Prostate gland (tissue), 2 donors: ENCODE data around the gene TSPAN11. TPM values are rescaled to one million over a fixed set of nuclear protein-coding genes. Genes with fewer than 3 reads are reported as not detected.

Experiments used
- DNase-seq: peaks from one replicate; pipeline ENCODE4 v3.0.0-alpha.2; 2019; ENCODE audit warnings: low spot score
- H3K27ac ChIP-seq, 2 donors: fragments of 200-600 bp; sonication (generic); 2 replicates each; pipeline ENCODE4 v1.5.1; 2017 to 2019
- H3K27me3 ChIP-seq: fragments of 200-600 bp; sonication (generic); replicated peaks from 2 replicates; pipeline ENCODE4 v1.5.1; 2019; ENCODE audit not compliant: insufficient read depth
- H3K36me3 ChIP-seq, 2 donors: fragments of 200-600 bp; sonication (generic); 1 replicate in 1 of 2; 2 replicates in 1 of 2; pipeline versions ENCODE4 v1.5.1 to v1.8.1; 2017 to 2019
- H3K4me1 ChIP-seq: fragments of 200-600 bp; sonication (generic); replicated peaks from 2 replicates; pipeline ENCODE4 v1.5.1; 2019
- H3K4me3 ChIP-seq, 2 donors: fragments of 200-600 bp; sonication (generic); 2 replicates each; pipeline ENCODE4 v1.5.1; 2017 to 2019
- H3K9me3 ChIP-seq: fragments of 200-600 bp; sonication (generic); 2 replicates; pipeline ENCODE4 v1.5.1; 2017
- CTCF ChIP-seq, 4 experiments: fragments of 200-600 bp in 2 of 4; fragments of 450-650 bp in 2 of 4; sonication (generic) in 2 of 4; IDR thresholded peaks; 1 replicate in 3 of 4; 2 replicates in 1 of 4; pipeline ENCODE4 v1.5.1; 2016 to 2019; ENCODE audit warnings: antibody characterized with exemption in 4 of 4, mild to moderate bottlenecking in 2 of 4, moderate library complexity in 2 of 4
- POLR2A ChIP-seq: fragments of 450-650 bp; IDR thresholded peaks from one replicate; pipeline ENCODE4 v1.6.1; 2016; ENCODE audit warnings: antibody characterized with exemption, mild to moderate bottlenecking
- POLR2AphosphoS5 ChIP-seq: sonication (generic); formaldehyde crosslinking; IDR thresholded peaks from one replicate; pipeline ENCODE4 v1.6.1; 2017; ENCODE audit warnings: antibody characterized with exemption
- WGBS: methylation state at CpG from one replicate; pipeline ENCODE4 v1.1.5; 2018; 5-methylcytosine and 5-hydroxymethylcytosine counted together
- intact Hi-C: fragments of 100-400 bp; cut with DNase I; formaldehyde crosslinking; loops from one replicate; pipeline ENCODE4 v1.14.2; 2022
- total RNA-seq, 2 donors: library from RNA; depleted of rRNA; stranded (reverse); fragments of >200 nt; gene quantifications; one replicate each; pipeline ENCODE4 v1.1.0, GENCODE V29; 2016

The TSPAN11 gene
- total RNA-seq, 2 donors from 2014 or later = 1.0 to 4.1 TPM

GRCh38 chr12:30945443-30946164, 19.1 kb downstream of the TSPAN11 start:
- H3K9me3 ChIP-seq = no peaks in the 10 kb centered on the region
- intact Hi-C loops = no loop called here
- no peaks in the 10 kb centered on the region for H3K27me3 ChIP-seq
- DNase-seq = no peak
- no peaks in the 10 kb centered on the region for H3K4me1 ChIP-seq
- 96% methylated on average over 11 of the region's 11 CpGs for WGBS
- no peak for TF ChIP-seq POLR2A
- TF ChIP-seq POLR2AphosphoS5 = no peak
- TF ChIP-seq CTCF (IDR thresholded peaks at IDR 0.05) = no peak
- no peak overlapping the region for H3K4me3 ChIP-seq
- H3K27ac ChIP-seq = no peak overlapping the region
- H3K36me3 ChIP-seq = no peaks in the 10 kb centered on the region

GRCh38 chr12:30952015-30952414, 25.5 kb downstream of the TSPAN11 start:
- TF ChIP-seq CTCF (IDR thresholded peaks at IDR 0.05) (no peak), POLR2A (no peak), POLR2AphosphoS5 (no peak)
- 77% methylated on average over 6 of the region's 6 CpGs for WGBS
- intact Hi-C loops = no loop called here

GRCh38 chr12:30953257-30953656, 26.7 kb downstream of the TSPAN11 start:
- TF ChIP-seq CTCF (IDR thresholded peaks at IDR 0.05) (no peak), POLR2A (no peak), POLR2AphosphoS5 (no peak)
- Histone ChIP-seq H3K9me3 (no peaks in the 10 kb centered on the region), H3K4me3 (no peak overlapping the region), H3K36me3 (no peaks in the 10 kb centered on the region), H3K4me1 (no peaks in the 10 kb centered on the region), H3K27me3 (no peaks in the 10 kb centered on the region), H3K27ac (no peak overlapping the region)
- no peak for DNase-seq
- 67% methylated on average over 2 of the region's 2 CpGs for WGBS
- intact Hi-C loops = no loop called here

More at GRCh38 chr12:30952015-30952414, 25.5 kb downstream of the TSPAN11 start:
- no peak overlapping the region for H3K27ac ChIP-seq
- DNase-seq = no peak
- no peaks in the 10 kb centered on the region for H3K4me1 ChIP-seq
- no peaks in the 10 kb centered on the region for H3K27me3 ChIP-seq
- no peaks in the 10 kb centered on the region for H3K36me3 ChIP-seq
- no peaks in the 10 kb centered on the region for H3K9me3 ChIP-seq
- no peak overlapping the region for H3K4me3 ChIP-seq

GRCh38 chr12:30953951-30954751, 27.6 kb downstream of the TSPAN11 start:
- intact Hi-C loops = no loop called here
- WGBS = 55% methylated on average over 6 of the region's 6 CpGs

More at GRCh38 chr12:30953951-30954751, 27.6 kb downstream of the TSPAN11 start:
- H3K27ac ChIP-seq = no peak overlapping the region
- H3K4me1 ChIP-seq = no peaks in the 10 kb centered on the region
- no peak overlapping the region for H3K4me3 ChIP-seq
- no peaks in the 10 kb centered on the region for H3K9me3 ChIP-seq
- H3K36me3 ChIP-seq = no peaks in the 10 kb centered on the region
- TF ChIP-seq POLR2AphosphoS5 = no peak
- no peak for TF ChIP-seq POLR2A
- TF ChIP-seq CTCF (IDR thresholded peaks at IDR 0.05) = no peak
- no peak for DNase-seq
- H3K27me3 ChIP-seq = no peaks in the 10 kb centered on the region
